ENCODE measurements around the gene RNF181. TPM values are rescaled to one million over a fixed set of nuclear protein-coding genes. Genes with fewer than 3 reads are reported as not detected.
"Not testable (repeated sequence)": the region's sequence is repeated elsewhere in the genome, so short reads cannot be mapped to it uniquely, and the experiment has no call there.

Gene RNF181
- total RNA-seq, 2 donors from 2014 or later: 86.0 to 106 TPM

- Histone ChIP-seq H3K9me3 (no peaks in the 10 kb centered on the region), H3K36me3 (no peaks in the 10 kb centered on the region), H3K27me3 (no peaks in the 10 kb centered on the region), H3K9ac (ENCODE audit: low read depth in 2 of 2, low read length in 2 of 2) (no peak overlapping the region), H3K4me1 (peaks cover 13% of the 10 kb centered on the region), H3K27ac (peak overlapping the region; percentile 88), H3K4me3 (peak overlapping the region; percentile 99)
- TF ChIP-seq CTCF (IDR thresholded peaks at IDR 0.05): no peak
- intact Hi-C loops (cut with DNase I): no loop called here
- no peak for DNase-seq
These were observed 19.8 kb downstream of the RNF181 start for GRCh38 chr2:85615413-85615728.

- H3K36me3 ChIP-seq; H3K27me3 ChIP-seq; H3K9ac ChIP-seq (ENCODE audit: low read depth in 2 of 2, low read length in 2 of 2); H3K4me3 ChIP-seq; H3K4me1 ChIP-seq; intact Hi-C loops (cut with DNase I); DNase-seq; H3K27ac ChIP-seq; H3K9me3 ChIP-seq: not testable (repeated sequence)
These were observed 22.2 kb downstream of the RNF181 start for GRCh38 chr2:85617723-85618122.

- DNase-seq: no peak
- no peaks in the 10 kb centered on the region for H3K9me3 ChIP-seq
- H3K36me3 ChIP-seq: peaks cover 12% of the 10 kb centered on the region
- no peak for TF ChIP-seq CTCF (IDR thresholded peaks at IDR 0.05)
- H3K4me3 ChIP-seq: no peak overlapping the region
- peaks cover 10% of the 10 kb centered on the region for H3K4me1 ChIP-seq
- H3K27ac ChIP-seq: no peak overlapping the region
- intact Hi-C loops (cut with DNase I): no loop called here
- no peaks in the 10 kb centered on the region for H3K27me3 ChIP-seq
- no peak overlapping the region for H3K9ac ChIP-seq (ENCODE audit: low read depth in 2 of 2, low read length in 2 of 2)
These were observed 24.1 kb downstream of the RNF181 start for GRCh38 chr2:85619617-85620016.

GRCh38 chr2:85621338-85621737 is 25.8 kb downstream of the RNF181 start:
- intact Hi-C loops (cut with DNase I): no loop called here
- Histone ChIP-seq H3K4me3 (no peak overlapping the region), H3K4me1 (peaks cover 10% of the 10 kb centered on the region), H3K9me3 (no peaks in the 10 kb centered on the region), H3K9ac (ENCODE audit: low read depth in 2 of 2, low read length in 2 of 2) (no peak overlapping the region), H3K27me3 (no peaks in the 10 kb centered on the region), H3K36me3 (peaks cover 23% of the 10 kb centered on the region), H3K27ac (no peak overlapping the region)
- TF ChIP-seq CTCF (IDR thresholded peaks at IDR 0.05): no peak
- DNase-seq: no peak

GRCh38 chr2:85623991-85624390 is 28.4 kb downstream of the RNF181 start:
- H3K4me3 ChIP-seq: no peak overlapping the region
- no peak for TF ChIP-seq CTCF (IDR thresholded peaks at IDR 0.05)
- H3K9me3 ChIP-seq: no peaks in the 10 kb centered on the region
- no peak overlapping the region for H3K9ac ChIP-seq (ENCODE audit: low read depth in 2 of 2, low read length in 2 of 2)
- H3K27me3 ChIP-seq: no peaks in the 10 kb centered on the region
- intact Hi-C loops (cut with DNase I): no loop called here
- H3K36me3 ChIP-seq: peaks cover 23% of the 10 kb centered on the region
- no peak overlapping the region for H3K27ac ChIP-seq
- DNase-seq: no peak
- no peaks in the 10 kb centered on the region for H3K4me1 ChIP-seq

- Histone ChIP-seq H3K27ac (no peak overlapping the region), H3K9ac (ENCODE audit: low read depth in 2 of 2, low read length in 2 of 2) (no peak overlapping the region), H3K4me1 (no peaks in the 10 kb centered on the region), H3K27me3 (no peaks in the 10 kb centered on the region), H3K9me3 (no peaks in the 10 kb centered on the region), H3K36me3 (peaks cover 31% of the 10 kb centered on the region), H3K4me3 (no peak overlapping the region)
- intact Hi-C loops (cut with DNase I): no loop called here
- DNase-seq: no peak
- TF ChIP-seq CTCF (IDR thresholded peaks at IDR 0.05): no peak
These were observed 33.1 kb downstream of the RNF181 start for GRCh38 chr2:85628658-85629057.
